Thymus (tissue), 11 donors: Measurements from ENCODE around the gene SNX9. TPM values are rescaled to one million over a fixed set of nuclear protein-coding genes. Genes with fewer than 3 reads are reported as not detected.
A peak's percentile ranks its signal among the peaks of the same experiment; 100 is the strongest.

ENCODE experiments used
- DNase-seq, 9 donors: peaks; one replicate each; pipeline ENCODE4 v3.0.0-alpha.2; 2013; ENCODE audit warnings: low spot score in 9 of 9, low read depth in 6 of 9, missing footprints in 1 of 9
- H3K27ac ChIP-seq, 2 donors: one replicate each; pipeline ENCODE4 v1.5.1; 2013; ENCODE audit warnings: control low read depth in 1 of 2, low read depth in 1 of 2, low read length in 1 of 2, mild to moderate bottlenecking in 1 of 2, moderate library complexity in 1 of 2
- H3K27me3 ChIP-seq, 2 donors: one replicate each; pipeline ENCODE4 v1.5.1; 2013; ENCODE audit warnings: low read length in 1 of 2; ENCODE audit not compliant: control insufficient read depth in 2 of 2, insufficient read depth in 1 of 2
- H3K36me3 ChIP-seq, 2 donors: one replicate each; pipeline ENCODE4 v1.5.1; 2013; ENCODE audit warnings: low read length in 1 of 2, mild to moderate bottlenecking in 1 of 2, moderate library complexity in 1 of 2; ENCODE audit not compliant: control insufficient read depth in 2 of 2, insufficient read depth in 2 of 2
- H3K4me1 ChIP-seq, 2 donors: one replicate each; pipeline ENCODE4 v1.5.1; 2013; ENCODE audit warnings: low read length in 2 of 2; ENCODE audit not compliant: control insufficient read depth in 2 of 2, insufficient read depth in 2 of 2
- H3K4me3 ChIP-seq, 2 donors: one replicate each; pipeline ENCODE4 v1.5.1; 2013; ENCODE audit warnings: low read length in 2 of 2, control low read depth in 1 of 2, mild to moderate bottlenecking in 1 of 2
- H3K9me3 ChIP-seq, 2 donors: one replicate each; pipeline ENCODE4 v1.5.1; 2013; ENCODE audit warnings: low read length in 1 of 2, mild to moderate bottlenecking in 1 of 2; ENCODE audit not compliant: control insufficient read depth in 2 of 2, insufficient read depth in 1 of 2
- WGBS: extraction: QIAGEN DNeasy Blood & Tissue Kit; methylation state at CpG from one replicate; pipeline ENCODE4 v1.1.7; 2013; 5-methylcytosine and 5-hydroxymethylcytosine counted together
- polyA plus RNA-seq: library from polyadenylated mRNA; stranded (reverse); fragments of 200-250 nt; gene quantifications from one replicate; pipeline ENCODE4 v1.2.3, GENCODE V29; 2013
- total RNA-seq: library from RNA; stranded (reverse); fragments of 120-200 nt; gene quantifications from one replicate; pipeline ENCODE4 v1.2.4, GENCODE V29; 2013
- donor health status: healthy.

The SNX9 gene
- total and polyA plus RNA-seq, 2 donors, result 11.0 to 37.3 TPM

DNA sequence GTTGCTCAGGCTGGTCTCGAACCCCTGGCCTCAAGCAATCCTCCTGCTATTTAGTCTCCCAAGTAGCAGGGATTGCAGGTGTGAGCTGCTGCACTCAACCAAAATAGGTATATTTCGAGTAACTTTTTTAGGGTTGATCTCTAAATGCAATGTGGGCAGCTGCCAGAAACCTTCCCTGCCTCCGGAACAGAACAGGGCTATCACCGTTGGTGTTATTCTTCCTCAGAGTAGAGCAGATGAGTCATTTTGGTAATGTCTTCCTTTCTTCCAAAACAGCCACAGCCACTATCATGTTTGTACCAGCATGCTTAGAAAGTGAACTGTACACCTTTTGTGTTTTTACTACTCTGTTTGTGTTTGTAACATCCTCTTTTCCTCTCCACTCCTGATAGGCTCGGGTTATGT is 44.1 kb downstream of the SNX9 start:
- Histone ChIP-seq H3K27ac (peak overlapping the region in 1 of 2 donors; percentile 20), H3K9me3 (no peaks in the 10 kb centered on the region), H3K36me3 (peaks cover 0 to 8% of the 10 kb centered on the region in 2 donors), H3K4me1 (peaks cover 0 to 3% of the 10 kb centered on the region in 2 donors), H3K4me3 (no peak overlapping the region), H3K27me3 (peaks cover 0 to 2% of the 10 kb centered on the region in 2 donors)
- DNase-seq, result no peak
- WGBS, result 84% methylated on average over 5 of the region's 5 CpGs

DNA sequence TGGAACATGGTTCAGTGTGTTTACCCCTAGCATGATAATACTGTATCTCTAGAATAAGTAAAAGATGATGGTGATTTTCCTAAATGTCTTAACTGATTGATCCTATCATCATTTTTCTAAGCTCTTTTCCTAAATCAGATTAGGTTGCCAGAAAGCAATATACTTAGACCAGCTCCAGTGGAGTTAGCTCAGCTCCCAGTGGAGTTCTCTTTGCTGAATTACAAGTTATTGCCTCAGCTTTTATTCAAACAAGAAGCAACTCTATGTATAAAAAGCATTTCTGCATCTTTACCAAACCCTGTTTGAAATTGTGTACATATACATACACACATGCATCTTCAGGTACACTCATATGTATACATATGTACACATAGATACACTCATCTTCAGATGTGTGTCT is 44.9 kb downstream of the SNX9 start:
- DNase-seq, result no peak
- peaks cover 0 to 8% of the 10 kb centered on the region in 2 donors for H3K36me3 ChIP-seq
- H3K9me3 ChIP-seq, result no peaks in the 10 kb centered on the region
- peaks cover 0 to 3% of the 10 kb centered on the region in 2 donors for H3K4me1 ChIP-seq
- H3K27me3 ChIP-seq, result peaks cover 0 to 2% of the 10 kb centered on the region in 2 donors
- no peak overlapping the region for H3K4me3 ChIP-seq
- H3K27ac ChIP-seq, result no peak overlapping the region

DNA sequence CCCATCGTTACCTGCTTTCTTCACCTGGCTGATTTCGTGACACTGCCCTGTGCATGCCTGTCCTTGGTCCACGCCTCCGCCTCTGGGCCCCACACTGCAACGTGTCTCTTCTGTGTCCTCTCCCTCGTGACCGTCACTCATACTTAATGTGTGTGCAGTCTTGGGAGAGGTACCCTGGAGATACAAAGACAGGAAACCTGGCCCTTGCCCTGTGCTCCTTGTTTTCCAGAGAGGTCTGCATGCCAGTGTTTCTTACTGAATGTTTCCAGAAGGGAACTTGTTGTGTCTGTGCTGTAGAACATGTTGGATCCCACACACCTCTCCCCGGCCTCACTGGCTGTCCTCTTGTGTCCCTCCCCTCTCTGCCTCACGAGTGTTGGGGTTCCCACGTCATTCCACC is 45.8 kb downstream of the SNX9 start:
- Histone ChIP-seq H3K36me3 (peaks cover 0 to 8% of the 10 kb centered on the region in 2 donors), H3K4me3 (no peak overlapping the region), H3K27me3 (peaks cover 0 to 2% of the 10 kb centered on the region in 2 donors), H3K9me3 (no peaks in the 10 kb centered on the region), H3K27ac (no peak overlapping the region), H3K4me1 (peaks cover 0 to 5% of the 10 kb centered on the region in 2 donors)
- WGBS, result 95% methylated on average over 10 of the region's 10 CpGs
- no peak for DNase-seq

DNA sequence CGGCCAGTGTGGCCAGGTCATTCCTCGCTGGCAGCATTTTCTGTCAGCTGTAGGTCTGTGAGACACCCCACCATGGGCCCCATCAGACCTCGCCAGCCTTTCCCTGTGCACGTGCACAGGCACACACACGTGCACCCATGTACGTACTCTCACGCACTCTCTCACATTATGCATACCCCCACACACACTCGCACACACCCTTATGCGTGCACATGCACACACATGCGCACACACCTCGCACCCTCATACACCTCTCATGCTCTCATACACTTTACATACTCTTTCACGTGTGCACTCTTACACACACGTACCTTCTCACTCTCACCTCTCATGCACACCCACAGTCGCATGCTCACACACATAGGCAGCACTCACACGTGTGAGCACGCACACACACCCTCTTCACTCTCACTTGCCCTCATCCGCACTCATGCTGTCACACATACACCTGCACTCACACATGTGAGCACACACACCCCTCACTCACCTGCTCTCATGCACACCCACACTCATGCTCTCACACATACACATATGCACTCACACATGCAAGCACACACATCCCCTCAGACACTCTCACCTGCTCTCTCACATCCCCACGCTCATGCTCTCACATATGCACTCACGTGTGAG is 46.7 kb downstream of the SNX9 start:
- no peak for DNase-seq
- 95% methylated on average over 19 of the region's 19 CpGs for WGBS
- Histone ChIP-seq H3K9me3 (no peaks in the 10 kb centered on the region), H3K36me3 (peaks cover 0 to 8% of the 10 kb centered on the region in 2 donors), H3K4me1 (peaks cover 0 to 8% of the 10 kb centered on the region in 2 donors), H3K27me3 (no peaks in the 10 kb centered on the region), H3K27ac (no peak overlapping the region), H3K4me3 (no peak overlapping the region)

DNA sequence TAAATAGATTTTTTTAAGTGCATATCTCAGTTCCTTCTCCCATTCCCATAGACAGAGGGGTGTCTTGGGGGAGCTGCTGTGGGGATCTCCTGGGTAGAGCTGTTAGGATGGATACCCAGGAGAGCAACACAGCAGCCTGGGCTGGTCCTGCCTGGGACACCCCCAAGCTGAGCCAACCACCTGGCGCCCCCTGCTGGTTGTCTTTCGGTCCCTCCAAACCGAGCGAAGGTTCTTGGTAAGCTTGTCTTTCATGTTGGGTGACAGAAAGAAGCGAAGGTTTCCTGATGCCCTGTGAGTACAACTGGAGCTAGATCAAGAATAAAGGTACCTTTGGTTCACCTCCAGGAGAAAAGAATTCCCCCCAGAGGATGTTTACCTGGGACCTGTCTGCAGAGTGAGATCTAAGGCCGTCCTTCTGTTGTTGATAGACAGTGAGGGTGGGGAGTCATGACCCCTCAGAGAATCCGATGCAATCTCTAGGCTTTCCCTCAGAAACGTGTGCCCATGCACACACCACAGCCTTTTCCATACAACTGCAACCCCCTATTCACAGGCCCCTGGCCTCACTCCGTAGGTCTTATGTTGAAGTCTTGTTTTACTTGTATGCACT is 50.8 kb downstream of the SNX9 start:
- Histone ChIP-seq H3K4me3 (no peak overlapping the region), H3K9me3 (no peaks in the 10 kb centered on the region), H3K4me1 (peaks cover 7 to 23% of the 10 kb centered on the region in 2 donors), H3K27ac (no peak overlapping the region), H3K27me3 (no peaks in the 10 kb centered on the region), H3K36me3 (peaks cover 0 to 8% of the 10 kb centered on the region in 2 donors)
- WGBS, result 62% methylated on average over 9 of the region's 9 CpGs
- peak in 5 of 9 donors; percentile 60 to 87 (median 76) for DNase-seq

DNA sequence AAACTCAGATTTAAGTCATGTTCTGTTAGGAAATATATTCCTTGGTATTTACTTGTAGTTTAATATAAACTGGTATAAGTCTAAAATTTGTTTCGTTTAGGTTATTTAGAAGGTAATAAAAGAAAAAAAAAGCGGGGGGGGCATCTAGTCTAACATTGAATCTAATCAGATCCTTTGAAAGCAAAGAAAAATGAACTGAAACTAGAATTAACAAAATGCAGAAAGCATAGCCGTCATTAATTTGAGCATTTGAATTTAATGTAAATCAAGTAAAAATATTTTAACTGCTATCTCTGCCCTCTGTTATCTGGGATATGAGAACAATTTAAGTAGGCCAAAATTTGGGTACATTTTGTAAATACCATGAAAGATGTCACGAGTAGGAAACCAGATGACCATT is 54.1 kb downstream of the SNX9 start:
- no peaks in the 10 kb centered on the region for H3K9me3 ChIP-seq
- H3K27me3 ChIP-seq, result no peaks in the 10 kb centered on the region
- H3K36me3 ChIP-seq, result no peaks in the 10 kb centered on the region
- H3K4me3 ChIP-seq, result no peak overlapping the region
- H3K4me1 ChIP-seq, result peaks cover 12 to 42% of the 10 kb centered on the region in 2 donors
- WGBS, result 98% methylated on average over 4 of the region's 4 CpGs
- no peak for DNase-seq
- H3K27ac ChIP-seq, result peak overlapping the region; percentile 84 to 89

DNA sequence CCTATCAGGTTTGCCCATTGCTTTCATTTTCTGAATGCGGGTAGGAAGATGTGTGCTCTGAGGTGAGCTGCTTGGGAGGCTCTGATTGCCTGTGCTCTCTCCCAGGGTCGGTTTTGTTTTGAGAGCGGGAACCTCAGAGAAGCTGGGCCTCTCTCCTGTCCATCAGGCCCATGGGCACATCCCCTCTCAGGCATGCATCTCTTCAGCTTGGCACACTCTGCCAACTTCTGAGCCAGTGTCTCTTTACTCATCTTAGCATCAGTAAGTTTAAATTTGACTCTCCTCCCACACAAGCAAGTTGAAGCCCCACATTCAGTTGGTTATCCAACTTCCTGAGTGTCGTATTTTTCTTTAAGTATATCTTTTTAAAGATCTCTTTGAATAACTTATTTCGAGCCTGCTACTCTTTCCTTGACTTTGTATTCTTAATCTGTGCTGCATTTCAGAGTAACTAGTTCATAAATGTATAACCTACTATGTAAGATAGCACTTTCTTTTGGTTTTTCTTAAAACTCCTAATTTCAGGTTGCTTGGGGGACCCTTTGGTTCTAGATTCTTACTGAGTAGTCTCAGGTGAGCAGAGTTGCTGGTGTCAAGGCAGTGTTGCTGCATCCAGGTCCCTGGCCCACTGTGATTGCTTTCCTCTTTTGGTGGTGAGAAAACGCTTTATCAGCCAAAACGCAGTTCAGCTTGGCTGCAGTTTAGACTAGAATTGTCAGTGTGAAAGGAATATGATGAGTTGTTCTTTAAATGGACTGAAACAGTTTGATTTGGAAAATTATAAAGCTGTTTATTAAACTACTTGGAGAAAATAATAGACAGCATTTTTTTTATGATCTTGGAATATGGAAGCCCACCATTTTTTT is 54.8 kb downstream of the SNX9 start:
- Histone ChIP-seq H3K4me3 (no peak overlapping the region), H3K4me1 (peaks cover 13 to 43% of the 10 kb centered on the region in 2 donors), H3K36me3 (no peaks in the 10 kb centered on the region), H3K9me3 (no peaks in the 10 kb centered on the region), H3K27ac (peak overlapping the region; percentile 84 to 89), H3K27me3 (no peaks in the 10 kb centered on the region)
- 65% methylated on average over 7 of the region's 7 CpGs for WGBS
- DNase-seq, result peak in 2 of 9 donors; percentile 48 to 69

DNA sequence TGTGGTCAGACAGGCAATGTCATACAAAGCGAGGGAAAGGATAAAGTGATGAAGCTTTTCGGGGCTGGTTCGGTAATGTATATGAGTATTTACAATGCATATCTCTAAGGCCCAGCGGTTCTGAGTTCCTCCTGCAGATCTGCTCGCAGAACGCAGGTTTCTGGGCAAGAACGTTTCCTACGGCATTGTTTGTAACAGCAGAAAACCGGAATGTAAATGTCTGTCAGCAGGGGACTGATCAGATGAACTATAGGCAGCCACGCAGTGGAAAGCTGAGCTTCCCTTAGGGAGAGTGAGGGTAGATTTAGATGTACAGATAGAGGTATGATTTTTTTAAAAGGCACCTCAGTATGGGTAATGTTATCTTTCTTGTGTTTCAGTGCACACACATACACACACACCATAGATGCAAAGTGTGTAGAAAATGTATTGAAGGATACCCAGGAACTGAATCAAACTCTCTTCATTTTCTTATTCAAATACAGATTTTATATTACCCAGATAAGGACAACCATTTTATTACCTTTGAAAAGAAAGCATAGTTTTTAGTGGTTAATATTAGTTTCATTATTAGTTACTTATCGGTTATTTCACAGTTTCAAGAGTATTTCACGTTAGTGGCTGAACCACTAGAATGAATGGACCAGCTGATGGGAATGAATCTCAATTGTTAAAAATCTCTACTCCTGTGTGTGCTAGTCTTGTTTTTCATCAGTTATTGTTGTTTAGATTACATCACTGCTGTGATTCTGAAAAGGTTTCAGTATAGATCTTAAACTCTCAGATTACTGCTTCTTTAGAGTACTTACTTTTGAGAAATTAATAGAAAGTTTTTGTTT is 56.2 kb downstream of the SNX9 start:
- Histone ChIP-seq H3K36me3 (no peaks in the 10 kb centered on the region), H3K27me3 (no peaks in the 10 kb centered on the region), H3K27ac (no peak overlapping the region), H3K4me1 (peaks cover 15 to 42% of the 10 kb centered on the region in 2 donors), H3K9me3 (no peaks in the 10 kb centered on the region), H3K4me3 (no peak overlapping the region)
- WGBS, result 96% methylated on average over 12 of the region's 12 CpGs
- DNase-seq, result no peak
